ENCODE data around the gene MORF4L1.

GRCh38 chr15:78930577-78931388 lies 58.1 kb downstream of the MORF4L1 start:
- TF ChIP-seq CTCF (IDR thresholded peaks at IDR 0.05; ENCODE audit: insufficient read depth, low read length, poor library complexity, severe bottlenecking), result no peak
- TF ChIP-seq EZH2phosphoT487 (conservative IDR thresholded peaks at IDR 0.05; ENCODE audit: low read length), result no peak

Measured in SU-DHL-6 (cell line).